ENCODE measurements around the gene MAP3K21.
A peak's percentile ranks its signal among the peaks of the same experiment; 100 is the strongest.

Gene MAP3K21

DNA sequence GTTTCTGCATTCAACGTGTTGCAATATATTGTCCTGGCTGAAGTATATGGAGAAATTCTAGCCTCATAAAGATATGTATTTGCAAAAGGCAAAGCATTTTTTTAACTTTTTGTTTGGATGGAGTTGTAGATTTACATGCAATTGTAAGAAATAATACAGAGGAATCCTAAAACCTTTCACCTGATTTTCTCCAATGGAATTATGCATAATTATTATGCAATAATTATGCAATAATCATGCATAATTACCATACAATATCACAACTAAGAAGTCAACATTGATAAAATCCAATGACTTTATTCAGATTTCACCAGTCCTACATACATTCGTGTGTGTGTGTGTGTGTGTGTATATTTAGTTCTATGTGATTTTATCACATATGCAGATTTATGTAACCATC lies 7.5 kb upstream of the MAP3K21 start:
- Histone ChIP-seq H3K36me3 (replicated peaks; ENCODE audit: insufficient read depth, low read length) (no peaks in the 10 kb centered on the region), H2AFZ (ENCODE audit: low read length) (no peak overlapping the region), H3K79me2 (ENCODE audit: low read length) (no peaks in the 10 kb centered on the region), H4K20me1 (ENCODE audit: insufficient read depth, low read length) (no peaks in the 10 kb centered on the region), H3K9me3 (replicated peaks; ENCODE audit: insufficient read depth, low read length) (no peaks in the 10 kb centered on the region), H3K9me2 (replicated peaks; ENCODE audit: insufficient read depth, low read length) (no peaks in the 10 kb centered on the region), H3K4me2 (ENCODE audit: low read depth, low read length) (peak overlapping the region; percentile 55; the same call in 1 of the 2 replicates), H3F3A (ENCODE audit: insufficient read depth, low read length) (peaks cover 14% of the 10 kb centered on the region), H3K27me3 (replicated peaks; ENCODE audit: insufficient read depth, low read length) (no peaks in the 10 kb centered on the region), H3K4me1 (ENCODE audit: low read length) (peaks cover 12% of the 10 kb centered on the region), H3K9ac (ENCODE audit: low read length) (no peak overlapping the region), H3K27ac (ENCODE audit: low read length) (peak overlapping the region; percentile 72; the same call in 1 of the 2 replicates), H3K4me3 (ENCODE audit: low read length) (no peak overlapping the region)
- TF ChIP-seq CTCF (IDR thresholded peaks at IDR 0.05; ENCODE audit: low read length) (no peak), EZH2phosphoT487 (IDR thresholded peaks at IDR 0.05; ENCODE audit: low read length) (no peak), EZH2 (optimal IDR thresholded peaks at IDR 0.05; ENCODE audit: low read depth, low read length) (no peak)
- no peak for DNase-seq

GRCh38 chr1:233323718-233324117 lies 3.8 kb upstream of the MAP3K21 start:
- H3K4me1 ChIP-seq (ENCODE audit: low read length) = peaks cover 16% of the 10 kb centered on the region
- H3K36me3 ChIP-seq (replicated peaks; ENCODE audit: insufficient read depth, low read length) = no peaks in the 10 kb centered on the region
- H3K4me2 ChIP-seq (ENCODE audit: low read depth, low read length) = no peak overlapping the region
- TF ChIP-seq EZH2 (optimal IDR thresholded peaks at IDR 0.05; ENCODE audit: low read depth, low read length) = no peak
- TF ChIP-seq EZH2phosphoT487 (IDR thresholded peaks at IDR 0.05; ENCODE audit: low read length) = no peak
- no peak for TF ChIP-seq CTCF (IDR thresholded peaks at IDR 0.05; ENCODE audit: low read length)
- H4K20me1 ChIP-seq (ENCODE audit: insufficient read depth, low read length) = no peaks in the 10 kb centered on the region
- no peaks in the 10 kb centered on the region for H3K9me3 ChIP-seq (replicated peaks; ENCODE audit: insufficient read depth, low read length)
- H3K27me3 ChIP-seq (replicated peaks; ENCODE audit: insufficient read depth, low read length) = no peaks in the 10 kb centered on the region
- H3K79me2 ChIP-seq (ENCODE audit: low read length) = peaks cover 2% of the 10 kb centered on the region
- H3K27ac ChIP-seq (ENCODE audit: low read length) = no peak overlapping the region
- H3F3A ChIP-seq (ENCODE audit: insufficient read depth, low read length) = peaks cover 25% of the 10 kb centered on the region
- no peak overlapping the region for H3K4me3 ChIP-seq (ENCODE audit: low read length)
- no peak for DNase-seq
- H3K9ac ChIP-seq (ENCODE audit: low read length) = no peak overlapping the region
- no peaks in the 10 kb centered on the region for H3K9me2 ChIP-seq (replicated peaks; ENCODE audit: insufficient read depth, low read length)
- H2AFZ ChIP-seq (ENCODE audit: low read length) = no peak overlapping the region

DNA sequence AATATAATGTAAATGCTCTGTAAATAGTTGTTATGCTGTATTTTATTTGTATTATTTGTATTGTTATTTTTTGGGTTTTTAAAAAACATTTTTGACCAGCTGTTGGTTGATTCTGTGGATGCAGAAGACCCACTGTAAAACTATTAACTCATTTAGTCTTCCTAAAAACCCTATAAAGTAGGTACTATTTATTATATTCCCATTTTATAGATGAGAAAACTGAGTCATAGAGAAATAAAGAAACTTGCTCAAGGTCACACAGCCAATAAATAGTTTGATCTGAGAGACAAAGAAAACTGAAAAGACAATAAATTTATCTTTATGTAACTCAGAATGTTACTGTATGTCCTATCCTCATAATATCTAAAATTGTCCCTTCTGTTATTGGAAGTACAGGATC lies 1.2 kb upstream of the MAP3K21 start:
- Histone ChIP-seq H3K36me3 (replicated peaks; ENCODE audit: insufficient read depth, low read length) (no peaks in the 10 kb centered on the region), H3K79me2 (ENCODE audit: low read length) (peaks cover 25% of the 10 kb centered on the region), H3K4me1 (ENCODE audit: low read length) (peaks cover 19% of the 10 kb centered on the region; the same call in 1 of the 2 replicates), H3F3A (ENCODE audit: insufficient read depth, low read length) (peaks cover 12% of the 10 kb centered on the region), H2AFZ (ENCODE audit: low read length) (peak overlapping the region; percentile 87; the same call in 1 of the 2 replicates), H3K9me2 (replicated peaks; ENCODE audit: insufficient read depth, low read length) (no peaks in the 10 kb centered on the region), H3K27me3 (replicated peaks; ENCODE audit: insufficient read depth, low read length) (no peaks in the 10 kb centered on the region), H3K9me3 (replicated peaks; ENCODE audit: insufficient read depth, low read length) (no peaks in the 10 kb centered on the region), H3K9ac (ENCODE audit: low read length) (no peak overlapping the region), H3K4me3 (ENCODE audit: low read length) (peak overlapping the region; percentile 69), H3K27ac (ENCODE audit: low read length) (no peak overlapping the region), H4K20me1 (ENCODE audit: insufficient read depth, low read length) (no peaks in the 10 kb centered on the region), H3K4me2 (ENCODE audit: low read depth, low read length) (peak overlapping the region; percentile 73; the same call in 1 of the 2 replicates)
- TF ChIP-seq EZH2phosphoT487 (IDR thresholded peaks at IDR 0.05; ENCODE audit: low read length) (no peak), CTCF (IDR thresholded peaks at IDR 0.05; ENCODE audit: low read length) (no peak), EZH2 (optimal IDR thresholded peaks at IDR 0.05; ENCODE audit: low read depth, low read length) (no peak)
- DNase-seq = no peak
